HepG2 (cell line): ENCODE results near the gene NID1. TPM values are rescaled to one million over a fixed set of nuclear protein-coding genes. Genes with fewer than 3 reads are reported as not detected.

ENCODE experiments used
- ATAC-seq: fragments of 200-7000 bp; cut with Tn5 transposase; 3 replicates; pipeline ENCODE4 v1.9.1; 2020; ENCODE audit warnings: mild to moderate bottlenecking, moderate library complexity
- BruUV-seq: library from RNA; stranded (reverse); fragments of 400-500 nt; replicated peaks from 2 replicates; lab custom pipeline; 2021; lab: Mats Ljungman, UMichigan
- CTCF ChIA-PET: fragments of 300-600 bp; formaldehyde crosslinking; extraction: SDS; loops from one replicate; lab custom pipeline; 2021; ENCODE audit warnings: low total read pairs, inconsistent platforms, low intra/inter-chr PET ratio; lab: Yijun Ruan, JAX
- POLR2A ChIA-PET: fragments of 350-600 bp; sonication (Branson Sonifier 250); formaldehyde crosslinking; loops from one replicate; lab custom pipeline; 2020; ENCODE audit warnings: antibody characterized with exemption, inconsistent platforms; lab: Yijun Ruan, JAX
- DNase-seq: peaks from one replicate; pipeline ENCODE4 v3.0.0-alpha.2; 2015; ENCODE audit warnings: low spot score
- FAIRE-seq: peaks from 3 replicates; lab custom pipeline; 2011; peaks lifted over from hg19 to GRCh38; lab: Jason Lieb, UNC
- H2AFZ ChIP-seq: one replicate; pipeline ENCODE4 v1.6.1; 2011; ENCODE audit warnings: low read length, inconsistent platforms
- H3K27ac ChIP-seq: fragments of 300-600 bp; 3 replicates; pipeline ENCODE4 v1.8.0; 2011; ENCODE audit warnings: mixed run types, mild to moderate bottlenecking, mixed read lengths, low read length, inconsistent platforms; ENCODE audit not compliant: insufficient read depth; ENCODE audit errors: extremely low read length
- H3K27me3 ChIP-seq, 2 experiments: fragments of 200-600 bp in 1 of 2; 2 replicates in 1 of 2; 3 replicates in 1 of 2; pipeline versions ENCODE4 v1.6.0 to v1.8.0; 2011; ENCODE audit warnings: low read length in 2 of 2, mild to moderate bottlenecking in 2 of 2, moderate library complexity in 2 of 2, inconsistent platforms in 1 of 2; ENCODE audit not compliant: insufficient read depth in 2 of 2, control insufficient read depth in 1 of 2
- H3K36me3 ChIP-seq, 2 experiments: fragments of 200-600 bp in 1 of 2; replicated peaks in 1 of 2; 2 replicates in 1 of 2; 3 replicates in 1 of 2; pipeline versions ENCODE4 v1.5.1 to v1.8.0; 2011; ENCODE audit warnings: low read length in 2 of 2, inconsistent platforms in 1 of 2; ENCODE audit not compliant: insufficient read depth in 2 of 2, control insufficient read depth in 1 of 2
- H3K4me1 ChIP-seq: 2 replicates; pipeline ENCODE4 v1.5.1; 2012; ENCODE audit warnings: low read length, inconsistent platforms; ENCODE audit not compliant: insufficient read depth
- H3K4me2 ChIP-seq: 2 replicates; pipeline ENCODE4 v1.6.0; 2011; ENCODE audit warnings: low read depth, low read length, inconsistent platforms
- H3K4me3 ChIP-seq, 3 experiments: fragments of 200-600 bp in 1 of 3; sonication (generic), shearing (Covaris generic) in 1 of 3; replicated peaks in 1 of 3; 2 replicates each; pipeline ENCODE4 v1.5.1; 2011 to 2016; ENCODE audit warnings: low read length in 3 of 3, inconsistent platforms in 2 of 3, low read depth in 2 of 3, mild to moderate bottlenecking in 2 of 3, control low read depth in 1 of 3, mixed read lengths in 1 of 3; ENCODE audit not compliant: insufficient read depth in 1 of 3
- H3K79me2 ChIP-seq: one replicate; pipeline ENCODE4 v1.6.1; 2011; ENCODE audit warnings: low read length, inconsistent platforms; ENCODE audit not compliant: insufficient read depth
- H3K9ac ChIP-seq: 2 replicates; pipeline ENCODE4 v1.6.0; 2011; ENCODE audit warnings: mild to moderate bottlenecking, low read depth, low read length, inconsistent platforms; ENCODE audit not compliant: insufficient read depth
- H3K9me3 ChIP-seq: 2 replicates; pipeline ENCODE4 v1.5.1; 2012; ENCODE audit warnings: mild to moderate bottlenecking, low read length
- H4K20me1 ChIP-seq: 2 replicates; pipeline ENCODE4 v1.6.0; 2011; ENCODE audit warnings: inconsistent platforms, mild to moderate bottlenecking, low read length, moderate library complexity; ENCODE audit not compliant: insufficient read depth
- CTCF ChIP-seq: sonication (generic); formaldehyde crosslinking; IDR thresholded peaks from 2 replicates; pipeline ENCODE4 v1.5.0; 2020; ENCODE audit warnings: mild to moderate bottlenecking, missing genetic modification reagents, moderate library complexity
- GLMP ChIP-seq: sonication (generic); formaldehyde crosslinking; IDR thresholded peaks from 2 replicates; pipeline ENCODE4 v1.9.0; 2021; ENCODE audit warnings: missing genetic modification reagents, mild to moderate bottlenecking, borderline replicate concordance
- HNRNPUL1 ChIP-seq: fragments of 200-400 bp; formaldehyde crosslinking; IDR thresholded peaks from 2 replicates; pipeline ENCODE4 v1.6.1; 2017; ENCODE audit warnings: low read depth, mild to moderate bottlenecking, low read length, moderate library complexity
- KDM3A ChIP-seq: IDR thresholded peaks from 2 replicates; pipeline ENCODE4 v1.6.1; 2018; ENCODE audit warnings: low read depth, missing compliant biosample characterization
- RAD21 ChIP-seq: fragments of 450-650 bp; formaldehyde crosslinking; IDR thresholded peaks from 2 replicates; pipeline ENCODE4 v1.5.0; 2020; ENCODE audit warnings: mild to moderate bottlenecking
- SMC3 ChIP-seq: IDR thresholded peaks from 2 replicates; pipeline ENCODE4 v1.6.1; 2011; ENCODE audit warnings: low read length, improper control_type of control experiment
- SP5 ChIP-seq: IDR thresholded peaks from 2 replicates; pipeline ENCODE4 v1.6.1; 2016; ENCODE audit warnings: low read depth, borderline replicate concordance
- STAG1 ChIP-seq: sonication (generic); formaldehyde crosslinking; IDR thresholded peaks from 2 replicates; pipeline ENCODE4 v1.4.0; 2020; ENCODE audit warnings: missing genetic modification reagents
- TEAD3 ChIP-seq: optimal IDR thresholded peaks from 2 replicates; pipeline ENCODE3; 2016; ENCODE audit warnings: borderline replicate concordance
- ZBTB42 ChIP-seq: sonication (generic); formaldehyde crosslinking; IDR thresholded peaks from 2 replicates; pipeline ENCODE4 v1.5.0; 2020; ENCODE audit warnings: mild to moderate bottlenecking, missing genetic modification reagents
- ZNF121 ChIP-seq: sonication (generic); formaldehyde crosslinking; IDR thresholded peaks from 2 replicates; pipeline ENCODE4 v1.5.0; 2020; ENCODE audit warnings: mild to moderate bottlenecking, missing genetic modification reagents
- ZNF777 ChIP-seq: sonication (generic); formaldehyde crosslinking; IDR thresholded peaks from 2 replicates; pipeline ENCODE4 v1.4.0; 2020; ENCODE audit warnings: missing genetic modification reagents
- ZNF839 ChIP-seq: sonication (generic); formaldehyde crosslinking; IDR thresholded peaks from 2 replicates; pipeline ENCODE4 v1.4.0; 2020; ENCODE audit warnings: missing genetic modification reagents, mild to moderate bottlenecking, borderline replicate concordance
- WGBS: methylation state at CpG from one replicate; pipeline ENCODE4 v1.1.6; 2017; ENCODE audit warnings: low lambda C conversion rate; 5-methylcytosine and 5-hydroxymethylcytosine counted together
- in situ Hi-C: cut with HindIII; loops from 2 replicates; pipeline ENCODE4 v1.10.0; 2017; ENCODE audit warnings: low pct_unique_long_range_greater_than_20kb; ENCODE audit not compliant: extremely low pct_ligation_motif_present
- intact Hi-C: fragments of 100-400 bp; cut with micrococcal nuclease; formaldehyde crosslinking; loops from one replicate; pipeline ENCODE4 v1.10.0; 2022; ENCODE audit not compliant: unreplicated experiment
- polyA plus RNA-seq, 8 experiments: library from polyadenylated mRNA; depleted of rRNA in 3 of 8; stranded (reverse) in 7 of 8; unstranded in 1 of 8; fragments of >200 nt; fragmentation: Illumina TruSeq in 4 of 8; extraction: Trizol in 4 of 8; gene quantifications; 2 replicates each; pipeline versions ENCODE4 v1.2.1 to v1.2.3, GENCODE V29; 2011 to 2016; ENCODE audit warnings: low read depth in 4 of 8, missing spikeins in 1 of 8, mixed read lengths in 1 of 8; ENCODE audit not compliant: insufficient read depth in 1 of 8
- total RNA-seq, 5 experiments: library from RNA; depleted of rRNA; stranded (reverse); fragments of >200 nt; fragmentation: Illumina TruSeq; extraction: Trizol; gene quantifications; 2 replicates each; pipeline ENCODE4 v1.2.3, GENCODE V29; 2016; ENCODE audit warnings: low read depth in 1 of 5

The NID1 gene
- total and polyA plus RNA-seq, 2 of the 13 experiments (the other 11 are each of a cell fraction or from before 2014, with no cell fraction given) = 50.2 to 56.1 TPM

- POLR2A ChIA-PET = no interaction called here
- CTCF ChIA-PET = no interaction called here
Measured at GRCh38 chr1:236107121-236107907, 42.4 kb upstream of the NID1 start.

GRCh38 chr1:236103646-236104218 lies 38.8 kb upstream of the NID1 start:
- in situ Hi-C loops = loop anchor here (5.0 to 25.0 kb wide), 6 partner anchors 389 to 1459 kb away; no protein-coding TSS in a partner anchor
- DNase-seq = peak; percentile 42
- BruUV-seq = no TSS peak
- no peaks in the 10 kb centered on the region for H4K20me1 ChIP-seq
- peaks cover 32% of the 10 kb centered on the region for H3K4me1 ChIP-seq
- no peak overlapping the region for H3K27ac ChIP-seq
- peak overlapping the region; percentile 23 for H2AFZ ChIP-seq
- H3K27me3 ChIP-seq = peaks cover 2 to 5% of the 10 kb centered on the region in 2 experiments; a peak in 1 of 5 replicates
- H3K4me3 ChIP-seq = no peak overlapping the region
- ChIA-PET CTCF (interaction anchor here (0.7 to 1.6 kb wide), 3 partner anchors 348 to 1021 kb away, joined by 3 to 10 read pairs (median 4); no protein-coding TSS in a partner anchor), POLR2A (interaction anchor here (0.7 kb wide), 1 partner anchor 1458 kb away, joined by 3 read pairs; no protein-coding TSS in a partner anchor)
- no peaks in the 10 kb centered on the region for H3K9me3 ChIP-seq
- intact Hi-C loops = loop anchor here (1.0 to 10.0 kb wide), 6 partner anchors 208 to 1021 kb away; no protein-coding TSS in a partner anchor
- no peak for TF ChIP-seq HNRNPUL1
- no peak for TF ChIP-seq TEAD3 (CRISPR knock-in tag)
- TF ChIP-seq SMC3 = peak; percentile 72
- no peak for TF ChIP-seq GLMP (CRISPR knock-in tag)
- TF ChIP-seq ZNF777 = no peak
- TF ChIP-seq STAG1 (CRISPR knock-in tag) = peak; percentile 89
- TF ChIP-seq RAD21 (CRISPR knock-in tag) = peak; percentile 68
- TF ChIP-seq ZNF839 (CRISPR knock-in tag) = no peak
- TF ChIP-seq KDM3A (CRISPR knock-in tag) = no peak
- TF ChIP-seq SP5 (CRISPR knock-in tag) = no peak
- peak; percentile 82 for TF ChIP-seq CTCF (CRISPR knock-in tag)
- H3K9ac ChIP-seq = no peak overlapping the region
- no peaks in the 10 kb centered on the region for H3K79me2 ChIP-seq
- peak overlapping the region; percentile 54 for H3K4me2 ChIP-seq
- H3K36me3 ChIP-seq = no peaks in the 10 kb centered on the region
- WGBS = 18% methylated on average over 13 of the region's 13 CpGs
- peak; percentile 32 for FAIRE-seq
- peak; percentile 33 for ATAC-seq

More at GRCh38 chr1:236107121-236107907, 42.4 kb upstream of the NID1 start:
- DNase-seq (no peak), FAIRE-seq (no peak), ATAC-seq (no peak)
- no peaks in the 10 kb centered on the region for H3K9me3 ChIP-seq
- peaks cover 29% of the 10 kb centered on the region for H3K4me1 ChIP-seq
- no TSS peak for BruUV-seq
- H4K20me1 ChIP-seq = no peaks in the 10 kb centered on the region
- WGBS = 34% methylated on average over 9 of the region's 9 CpGs
- H3K27ac ChIP-seq = no peak overlapping the region
- H2AFZ ChIP-seq = no peak overlapping the region
- no peaks in the 10 kb centered on the region for H3K79me2 ChIP-seq
- H3K36me3 ChIP-seq = no peaks in the 10 kb centered on the region
- TF ChIP-seq ZNF121 (CRISPR knock-in tag) = peak; percentile 63
- no peak for TF ChIP-seq ZBTB42 (CRISPR knock-in tag)
- no peak overlapping the region for H3K4me2 ChIP-seq
- H3K27me3 ChIP-seq = peaks cover 2 to 5% of the 10 kb centered on the region in 2 experiments; a peak in 1 of 5 replicates
- in situ Hi-C loops (loop anchor here (10.0 to 25.0 kb wide), 4 partner anchors 757 to 1455 kb away; no protein-coding TSS in a partner anchor), intact Hi-C loops (loop anchor here (5.0 to 10.0 kb wide), 4 partner anchors 495 to 1280 kb away; partner anchors contain the start of gene HEATR1)
- H3K9ac ChIP-seq = no peak overlapping the region
- no peak overlapping the region for H3K4me3 ChIP-seq
